CD8-positive, alpha-beta memory T cell (primary cell): ENCODE results near the gene CAMK2B. TPM values are rescaled to one million over a fixed set of nuclear protein-coding genes. Genes with fewer than 3 reads are reported as not detected.

Experiments
- CTCF ChIA-PET: fragments of 350-600 bp; sonication (Branson Sonifier 250); formaldehyde crosslinking; loops from one replicate; lab custom pipeline; 2021; ENCODE audit warnings: antibody characterized with exemption; lab: Charles Lee
- POLR2A ChIA-PET: fragments of 350-600 bp; sonication (Branson Sonifier 250); formaldehyde crosslinking; loops from one replicate; lab custom pipeline; 2021; ENCODE audit warnings: antibody characterized with exemption; lab: Charles Lee
- DNase-seq, 5 donors: peaks; one replicate each; pipeline versions ENCODE4 v3.0.0 to v3.0.0-alpha.2; 2020 to 2022; ENCODE audit warnings: mixed read lengths in 1 of 5
- H3K27ac ChIP-seq: one replicate; pipeline ENCODE4 v1.7.0; 2013; ENCODE audit warnings: low read depth, mild to moderate bottlenecking, low read length, moderate library complexity
- H3K27me3 ChIP-seq: 2 replicates; pipeline ENCODE4 v1.7.0; 2013; ENCODE audit warnings: low read length, mild to moderate bottlenecking; ENCODE audit not compliant: insufficient read depth, poor library complexity, severe bottlenecking
- H3K36me3 ChIP-seq: 2 replicates; pipeline ENCODE4 v1.7.0; 2013; ENCODE audit warnings: mild to moderate bottlenecking, low read length, moderate library complexity; ENCODE audit not compliant: insufficient read depth
- H3K4me1 ChIP-seq: 2 replicates; pipeline ENCODE4 v1.7.0; 2013; ENCODE audit warnings: mild to moderate bottlenecking, low read length, moderate library complexity; ENCODE audit not compliant: insufficient read depth
- H3K4me3 ChIP-seq: 2 replicates; pipeline ENCODE4 v1.7.0; 2013; ENCODE audit warnings: mild to moderate bottlenecking, low read length
- H3K9me3 ChIP-seq: 2 replicates; pipeline ENCODE4 v1.7.0; 2013; ENCODE audit warnings: mild to moderate bottlenecking, low read length
- H3K27ac Mint-ChIP-seq, 8 donors: one replicate each; pipeline ENCODE4 v1.8.0; 2020 to 2021; ENCODE audit warnings: mixed read lengths in 8 of 8, mild to moderate bottlenecking in 6 of 8, inconsistent platforms in 3 of 8, moderate library complexity in 3 of 8
- H3K27me3 Mint-ChIP-seq, 2 donors: one replicate each; pipeline ENCODE4 v1.8.0; 2020 to 2021; ENCODE audit warnings: mixed read lengths in 2 of 2, mild to moderate bottlenecking in 1 of 2, moderate library complexity in 1 of 2
- H3K36me3 Mint-ChIP-seq, 3 donors: one replicate each; pipeline ENCODE4 v1.8.0; 2020 to 2021; ENCODE audit warnings: mixed read lengths in 3 of 3, inconsistent platforms in 1 of 3, mild to moderate bottlenecking in 1 of 3
- H3K4me1 Mint-ChIP-seq, 3 donors: one replicate each; pipeline ENCODE4 v1.8.0; 2020 to 2021; ENCODE audit warnings: mixed read lengths in 3 of 3, inconsistent platforms in 1 of 3, mild to moderate bottlenecking in 1 of 3
- H3K4me3 Mint-ChIP-seq, 7 donors: one replicate each; pipeline ENCODE4 v1.8.0; 2020 to 2021; ENCODE audit warnings: mixed read lengths in 7 of 7, mild to moderate bottlenecking in 6 of 7, moderate library complexity in 4 of 7, inconsistent platforms in 2 of 7
- H3K9me3 Mint-ChIP-seq, 5 donors: one replicate each; pipeline ENCODE4 v1.8.0; 2020 to 2022; ENCODE audit warnings: mixed read lengths in 5 of 5, mild to moderate bottlenecking in 3 of 5, moderate library complexity in 2 of 5, inconsistent platforms in 1 of 5
- polyA plus RNA-seq: library from polyadenylated mRNA; unstranded; fragments of 300-500 nt; fragmentation: Illumina TruSeq; gene quantifications from one replicate; pipeline ENCODE4 v1.2.3, GENCODE V29; 2021
- total RNA-seq, 2 experiments: library from RNA; stranded (reverse); gene quantifications; one replicate each; pipeline ENCODE4 v1.2.3, GENCODE V29; 2021

CAMK2B gene
- total and polyA plus RNA-seq, 3 experiments from 2014 or later = 0.42 to 0.90 TPM; not detected in 1

DNA sequence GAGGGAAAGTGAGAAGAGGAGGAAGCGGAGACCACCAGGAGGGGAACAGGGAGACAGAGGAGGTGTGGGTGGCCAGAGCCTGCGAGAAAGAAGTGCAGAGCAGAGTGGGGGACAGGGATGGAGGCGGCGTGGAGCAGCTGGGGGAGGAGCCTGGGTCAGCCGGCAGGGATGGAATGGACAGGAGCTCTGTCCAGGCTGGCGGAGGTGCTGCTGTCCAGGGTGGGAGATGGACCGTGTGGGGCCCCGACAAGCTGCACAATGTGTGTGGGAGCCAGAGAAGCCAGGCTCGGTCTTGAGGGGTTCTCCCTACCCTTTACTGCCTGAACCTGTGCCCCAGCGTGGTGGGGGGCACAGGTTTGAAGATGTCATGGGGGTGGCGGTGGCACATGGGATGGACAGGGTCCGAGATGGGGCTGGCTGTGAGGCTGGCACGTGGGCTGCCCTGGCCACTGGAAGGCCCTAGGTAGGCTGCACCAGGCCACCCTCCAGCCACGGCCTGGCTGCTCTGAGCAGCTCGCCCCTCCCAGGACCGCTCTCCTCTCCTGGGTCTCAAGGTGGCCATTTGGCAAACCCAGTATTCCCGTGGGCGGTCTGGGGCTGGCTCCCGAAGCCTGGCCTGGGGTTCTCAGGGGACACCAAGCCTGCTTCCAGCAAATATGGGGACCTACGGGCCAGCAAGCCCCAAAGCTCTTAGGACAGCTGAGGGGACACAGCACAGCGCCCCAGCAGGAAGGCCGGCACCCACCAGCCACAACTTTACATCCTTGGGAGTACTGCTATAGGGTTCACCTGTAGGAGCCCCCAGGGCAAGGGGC lies 92.3 kb downstream of the CAMK2B start:
- Histone ChIP-seq H3K9me3 (no peaks in the 10 kb centered on the region), H3K27me3 (no peaks in the 10 kb centered on the region), H3K4me3 (no peak overlapping the region), H3K4me1 (no peaks in the 10 kb centered on the region), H3K27ac (no peak overlapping the region), H3K36me3 (no peaks in the 10 kb centered on the region)
- H3K36me3 Mint-ChIP-seq = no peaks in the 10 kb centered on the region
- CTCF ChIA-PET = no interaction called here
- H3K9me3 Mint-ChIP-seq = no peaks in the 10 kb centered on the region
- POLR2A ChIA-PET = no interaction called here
- H3K27ac Mint-ChIP-seq = no peak overlapping the region
- no peaks in the 10 kb centered on the region for H3K4me1 Mint-ChIP-seq
- peaks cover 0 to 2% of the 10 kb centered on the region in 2 donors for H3K27me3 Mint-ChIP-seq
- no peak overlapping the region for H3K4me3 Mint-ChIP-seq
- DNase-seq = no peak

DNA sequence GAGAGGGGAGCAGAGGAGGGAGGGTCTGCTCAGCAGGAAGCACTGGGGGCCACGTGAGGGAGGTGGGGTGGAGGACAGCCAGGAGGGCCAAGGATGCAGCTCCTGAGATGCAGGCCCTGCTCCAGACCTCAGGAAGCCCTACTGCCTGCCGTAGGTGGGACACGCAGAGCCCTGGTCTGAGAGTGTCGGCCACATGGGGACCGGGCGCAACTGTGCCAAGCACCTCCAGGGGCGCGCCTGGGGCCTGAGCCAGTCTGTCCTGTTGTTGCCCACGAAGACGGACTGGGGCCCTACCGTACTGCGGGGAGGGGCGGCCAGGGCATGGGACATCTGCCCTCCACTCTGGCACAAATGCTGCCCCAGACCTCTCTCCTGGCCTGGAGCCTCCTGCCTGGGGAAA lies 93.0 kb downstream of the CAMK2B start:
- H3K27ac ChIP-seq = no peak overlapping the region
- no peak overlapping the region for H3K4me3 ChIP-seq
- Mint-ChIP-seq H3K27me3 (peaks cover 0 to 2% of the 10 kb centered on the region in 2 donors), H3K4me3 (no peak overlapping the region), H3K4me1 (no peaks in the 10 kb centered on the region), H3K9me3 (no peaks in the 10 kb centered on the region), H3K27ac (no peak overlapping the region), H3K36me3 (no peaks in the 10 kb centered on the region)
- H3K9me3 ChIP-seq = no peaks in the 10 kb centered on the region
- H3K36me3 ChIP-seq = no peaks in the 10 kb centered on the region
- H3K27me3 ChIP-seq = no peaks in the 10 kb centered on the region
- ChIA-PET POLR2A (no interaction called here), CTCF (no interaction called here)
- no peak for DNase-seq
- no peaks in the 10 kb centered on the region for H3K4me1 ChIP-seq

- no peaks in the 10 kb centered on the region for H3K36me3 Mint-ChIP-seq
- H3K9me3 Mint-ChIP-seq = no peaks in the 10 kb centered on the region
- CTCF ChIA-PET = no interaction called here
These were observed 94.3 kb downstream of the CAMK2B start for GRCh38 chr7:44231088-44231487.

DNA sequence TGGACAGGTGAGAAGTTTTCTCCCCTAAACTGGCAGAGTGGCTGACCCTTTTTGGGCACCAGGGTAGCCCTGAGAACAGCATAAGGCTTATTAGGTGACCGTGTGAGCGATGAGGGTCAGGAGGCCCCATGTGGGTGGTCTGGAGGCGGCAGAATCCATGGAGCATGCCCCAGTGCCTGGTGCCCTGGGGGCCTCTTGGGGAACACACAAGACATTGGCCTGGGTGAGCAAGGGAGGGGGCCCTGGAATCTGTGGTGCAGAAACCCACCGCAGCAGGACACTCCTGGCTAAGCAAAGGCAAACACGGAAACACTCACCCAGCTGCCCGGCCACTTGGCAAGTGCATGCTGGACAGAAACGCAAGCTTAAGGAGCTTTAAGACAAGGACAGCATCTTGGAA lies 95.1 kb downstream of the CAMK2B start:
- H3K9me3 Mint-ChIP-seq = no peaks in the 10 kb centered on the region
- ChIA-PET POLR2A (no interaction called here), CTCF (no interaction called here)
- no peaks in the 10 kb centered on the region for H3K36me3 ChIP-seq
- H3K27ac Mint-ChIP-seq = no peak overlapping the region
- peaks cover 5 to 9% of the 10 kb centered on the region in 2 donors for H3K27me3 Mint-ChIP-seq
- H3K4me1 ChIP-seq = no peaks in the 10 kb centered on the region
- no peaks in the 10 kb centered on the region for H3K36me3 Mint-ChIP-seq
- no peak overlapping the region for H3K4me3 ChIP-seq
- no peaks in the 10 kb centered on the region for H3K27me3 ChIP-seq
- no peak overlapping the region for H3K4me3 Mint-ChIP-seq
- no peak overlapping the region for H3K27ac ChIP-seq
- DNase-seq = no peak
- H3K9me3 ChIP-seq = no peaks in the 10 kb centered on the region
- H3K4me1 Mint-ChIP-seq = no peaks in the 10 kb centered on the region

More at GRCh38 chr7:44231088-44231487, 94.3 kb downstream of the CAMK2B start:
- no peaks in the 10 kb centered on the region for H3K27me3 ChIP-seq
- DNase-seq = no peak
- no peaks in the 10 kb centered on the region for H3K4me1 ChIP-seq
- peaks cover 3 to 4% of the 10 kb centered on the region in 2 donors for H3K27me3 Mint-ChIP-seq
- H3K4me1 Mint-ChIP-seq = no peaks in the 10 kb centered on the region
- no peak overlapping the region for H3K27ac Mint-ChIP-seq
- H3K9me3 ChIP-seq = no peaks in the 10 kb centered on the region
- no peak overlapping the region for H3K27ac ChIP-seq
- H3K36me3 ChIP-seq = no peaks in the 10 kb centered on the region
- no peak overlapping the region for H3K4me3 ChIP-seq
- POLR2A ChIA-PET = no interaction called here
- no peak overlapping the region for H3K4me3 Mint-ChIP-seq

DNA sequence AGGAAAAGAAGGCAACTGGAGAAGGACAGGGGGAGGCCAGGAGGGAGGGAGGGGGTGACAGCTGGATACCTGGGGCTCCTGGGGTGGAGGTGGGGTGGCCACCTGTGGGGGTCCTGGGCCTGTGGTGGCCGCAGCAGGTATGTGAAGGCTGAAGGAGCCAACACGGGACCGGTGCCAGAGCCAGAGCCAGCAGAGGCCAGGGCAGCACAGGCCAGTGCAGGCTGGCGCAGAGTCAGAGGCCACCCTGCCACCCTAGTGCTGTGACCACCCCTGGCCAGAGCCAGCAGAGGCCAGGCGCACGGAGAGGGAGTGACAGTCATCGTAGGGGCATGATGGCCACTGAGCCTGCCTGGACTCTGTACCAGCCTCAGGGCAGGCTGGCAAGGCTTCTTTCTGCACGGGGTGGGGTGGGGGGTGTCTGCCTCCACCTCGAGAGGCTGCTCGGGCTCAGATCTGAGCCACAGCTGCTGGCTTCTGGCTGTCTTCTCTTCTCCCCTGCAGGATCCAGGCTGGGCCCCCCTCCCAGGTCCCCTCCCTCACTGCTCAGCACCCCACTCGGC lies 95.8 kb downstream of the CAMK2B start:
- Mint-ChIP-seq H3K4me3 (no peak overlapping the region), H3K36me3 (no peaks in the 10 kb centered on the region), H3K4me1 (no peaks in the 10 kb centered on the region), H3K27me3 (peaks cover 5 to 9% of the 10 kb centered on the region in 2 donors), H3K9me3 (no peaks in the 10 kb centered on the region), H3K27ac (no peak overlapping the region)
- DNase-seq = no peak
- Histone ChIP-seq H3K9me3 (no peaks in the 10 kb centered on the region), H3K27me3 (no peaks in the 10 kb centered on the region), H3K27ac (no peak overlapping the region), H3K4me3 (no peak overlapping the region), H3K36me3 (no peaks in the 10 kb centered on the region), H3K4me1 (no peaks in the 10 kb centered on the region)
- ChIA-PET CTCF (no interaction called here), POLR2A (no interaction called here)

DNA sequence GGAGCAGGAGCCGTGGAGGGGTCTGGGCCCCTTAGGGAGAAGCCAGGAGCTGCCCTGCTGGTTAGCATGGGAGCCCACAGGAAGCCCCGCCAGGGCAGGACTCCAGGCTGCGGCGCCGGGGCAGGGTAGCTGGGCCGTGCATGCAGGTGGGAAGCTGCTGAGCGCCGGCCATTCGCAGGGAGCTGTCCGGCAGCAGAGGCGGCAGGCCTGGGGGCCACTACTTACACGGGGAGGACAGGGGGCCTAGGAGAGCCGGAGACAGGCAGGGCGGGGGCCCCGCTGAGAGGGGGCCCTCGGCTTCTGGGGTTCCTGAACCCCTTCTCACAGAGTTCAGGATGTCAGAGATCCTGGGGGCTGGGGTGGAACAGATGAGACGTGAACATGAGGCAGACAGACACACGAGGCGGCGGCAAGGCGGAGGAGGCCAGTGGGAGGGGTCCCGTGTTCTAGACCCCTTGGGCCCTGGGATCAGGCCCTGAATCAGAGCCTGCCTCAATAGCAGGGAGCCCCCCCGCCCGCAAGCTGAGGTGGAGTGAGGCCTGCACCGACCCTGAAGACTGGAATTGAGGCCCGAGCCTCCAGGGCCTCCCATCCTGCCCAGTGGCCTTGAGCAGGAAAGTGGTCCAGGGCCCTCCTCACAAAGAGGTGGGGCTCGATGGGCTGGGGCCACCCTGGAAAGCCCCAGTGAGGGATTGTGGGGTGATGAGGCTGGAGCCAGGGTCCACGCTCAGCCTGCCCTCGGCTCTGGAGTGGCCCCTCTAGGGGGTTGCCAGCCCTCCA lies 96.6 kb downstream of the CAMK2B start:
- Mint-ChIP-seq H3K4me3 (no peak overlapping the region), H3K36me3 (no peaks in the 10 kb centered on the region), H3K27me3 (peaks cover 5 to 17% of the 10 kb centered on the region in 2 donors), H3K4me1 (no peaks in the 10 kb centered on the region), H3K9me3 (no peaks in the 10 kb centered on the region), H3K27ac (no peak overlapping the region)
- ChIA-PET CTCF (no interaction called here), POLR2A (no interaction called here)
- Histone ChIP-seq H3K27ac (no peak overlapping the region), H3K9me3 (no peaks in the 10 kb centered on the region), H3K27me3 (no peaks in the 10 kb centered on the region), H3K4me3 (no peak overlapping the region), H3K36me3 (no peaks in the 10 kb centered on the region), H3K4me1 (no peaks in the 10 kb centered on the region)
- no peak for DNase-seq

GRCh38 chr7:44227911-44228310 lies 97.5 kb downstream of the CAMK2B start:
- H3K9me3 ChIP-seq = no peaks in the 10 kb centered on the region
- Mint-ChIP-seq H3K4me1 (no peaks in the 10 kb centered on the region), H3K36me3 (no peaks in the 10 kb centered on the region), H3K27ac (no peak overlapping the region), H3K4me3 (no peak overlapping the region), H3K27me3 (peaks cover 5 to 19% of the 10 kb centered on the region in 2 donors), H3K9me3 (no peaks in the 10 kb centered on the region)
- no peaks in the 10 kb centered on the region for H3K27me3 ChIP-seq
- ChIA-PET POLR2A (no interaction called here), CTCF (no interaction called here)
- no peaks in the 10 kb centered on the region for H3K4me1 ChIP-seq
- no peak overlapping the region for H3K27ac ChIP-seq
- no peak for DNase-seq
- H3K4me3 ChIP-seq = no peak overlapping the region
- H3K36me3 ChIP-seq = no peaks in the 10 kb centered on the region

- ChIA-PET CTCF (no interaction called here), POLR2A (no interaction called here)
- H3K4me3 ChIP-seq = no peak overlapping the region
- Mint-ChIP-seq H3K4me1 (no peaks in the 10 kb centered on the region), H3K9me3 (no peaks in the 10 kb centered on the region), H3K36me3 (no peaks in the 10 kb centered on the region), H3K27ac (no peak overlapping the region), H3K4me3 (no peak overlapping the region), H3K27me3 (peaks cover 4 to 19% of the 10 kb centered on the region in 2 donors)
- H3K27ac ChIP-seq = no peak overlapping the region
- no peak for DNase-seq
- no peaks in the 10 kb centered on the region for H3K9me3 ChIP-seq
- no peaks in the 10 kb centered on the region for H3K4me1 ChIP-seq
- no peaks in the 10 kb centered on the region for H3K27me3 ChIP-seq
- H3K36me3 ChIP-seq = no peaks in the 10 kb centered on the region
These were observed 99.0 kb downstream of the CAMK2B start for GRCh38 chr7:44226396-44226753.
